Fibroblast of lung (primary cell): ENCODE data around the gene PLEKHA7. TPM values are rescaled to one million over a fixed set of nuclear protein-coding genes. Genes with fewer than 3 reads are reported as not detected.

Source experiments
- DNase-seq, 2 donors: peaks; one replicate each; pipeline versions ENCODE4 v3.0.0 to v3.0.0-alpha.2; 2010; ENCODE audit warnings: low read depth in 2 of 2
- H2AFZ ChIP-seq: 2 replicates; pipeline ENCODE4 v1.5.1; 2012; ENCODE audit warnings: low read length, control low read depth, inconsistent platforms
- H3K27ac ChIP-seq: 2 replicates; pipeline ENCODE4 v1.5.1; 2011; ENCODE audit warnings: low read length, control low read depth; ENCODE audit not compliant: insufficient read depth
- H3K27me3 ChIP-seq: 2 replicates; pipeline ENCODE4 v1.5.1; 2011; ENCODE audit warnings: mild to moderate bottlenecking, low read length; ENCODE audit not compliant: control insufficient read depth, insufficient read depth
- H3K36me3 ChIP-seq: 2 replicates; pipeline ENCODE4 v1.5.1; 2011; ENCODE audit warnings: low read length; ENCODE audit not compliant: control insufficient read depth, insufficient read depth
- H3K4me1 ChIP-seq: 2 replicates; pipeline ENCODE4 v1.5.1; 2011; ENCODE audit warnings: low read length; ENCODE audit not compliant: control insufficient read depth, insufficient read depth; ENCODE audit errors: extremely low read depth
- H3K4me2 ChIP-seq: 2 replicates; pipeline ENCODE4 v1.5.1; 2011; ENCODE audit warnings: low read length, control low read depth; ENCODE audit not compliant: insufficient read depth; ENCODE audit errors: extremely low read depth
- H3K4me3 ChIP-seq, 4 experiments: fragments of 200-600 bp in 1 of 4; sonication (generic) in 1 of 4; replicated peaks in 1 of 4; 2 replicates each; pipeline ENCODE4 v1.5.1; 2011 to 2016; ENCODE audit warnings: low read length in 4 of 4, low read depth in 3 of 4, mild to moderate bottlenecking in 3 of 4, control low read depth in 2 of 4, inconsistent platforms in 1 of 4, mixed read lengths in 1 of 4; ENCODE audit not compliant: insufficient read depth in 1 of 4; ENCODE audit errors: control extremely low read depth in 1 of 4
- H3K79me2 ChIP-seq: 2 replicates; pipeline ENCODE4 v1.5.1; 2012; ENCODE audit warnings: mild to moderate bottlenecking, low read length, inconsistent platforms; ENCODE audit not compliant: control insufficient read depth, insufficient read depth
- H3K9ac ChIP-seq: 2 replicates; pipeline ENCODE4 v1.5.1; 2011; ENCODE audit warnings: mild to moderate bottlenecking, low read length, control low read depth; ENCODE audit not compliant: insufficient read depth
- H3K9me3 ChIP-seq: 2 replicates; pipeline ENCODE4 v1.5.1; 2012; ENCODE audit warnings: low read depth, low read length; ENCODE audit not compliant: control insufficient read depth, insufficient read depth
- H4K20me1 ChIP-seq: 2 replicates; pipeline ENCODE4 v1.5.1; 2011; ENCODE audit warnings: low read length; ENCODE audit not compliant: control insufficient read depth, insufficient read depth; ENCODE audit errors: extremely low read depth
- CTCF ChIP-seq, 2 donors: IDR thresholded peaks in 1 of 2; conservative IDR thresholded peaks in 1 of 2; 1 replicate in 1 of 2; 2 replicates in 1 of 2; pipeline ENCODE4 v1.5.1; 2011 to 2012; ENCODE audit warnings: low read length in 2 of 2, control low read depth in 1 of 2, inconsistent platforms in 1 of 2, low read depth in 1 of 2, mild to moderate bottlenecking in 1 of 2
- EZH2 ChIP-seq: IDR thresholded peaks from 2 replicates; pipeline ENCODE4 v1.5.1; 2012; ENCODE audit warnings: low read length, control low read depth, mild to moderate bottlenecking; ENCODE audit errors: missing control alignments
- polyA plus RNA-seq, 2 donors: library from polyadenylated mRNA; depleted of rRNA in 1 of 2; stranded (reverse) in 1 of 2; unstranded in 1 of 2; fragments of >200 nt; gene quantifications; 2 replicates each; pipeline ENCODE4 v1.2.1, GENCODE V29; 2011 to 2012; ENCODE audit warnings: missing spikeins in 1 of 2
- total RNA-seq: library from RNA; depleted of rRNA; stranded (reverse); fragments of >200 nt; gene quantifications from 2 replicates; pipeline ENCODE4 v1.2.1, GENCODE V29; 2014

The PLEKHA7 gene
- total and polyA plus RNA-seq, 2 donors (not counting 1 experiment from before 2014, with no cell fraction given) = 0.11 to 0.17 TPM

GRCh38 chr11:16924462-16924825 is 89.8 kb downstream of the PLEKHA7 start:
- no peak overlapping the region for H3K9ac ChIP-seq
- no peak overlapping the region for H2AFZ ChIP-seq
- no peaks in the 10 kb centered on the region for H3K4me1 ChIP-seq
- no peak for DNase-seq
- H3K4me3 ChIP-seq = no peak overlapping the region
- H3K4me2 ChIP-seq = no peak overlapping the region
- no peaks in the 10 kb centered on the region for H3K9me3 ChIP-seq
- no peaks in the 10 kb centered on the region for H3K36me3 ChIP-seq
- no peaks in the 10 kb centered on the region for H4K20me1 ChIP-seq
- TF ChIP-seq CTCF (conservative IDR thresholded peaks at IDR 0.05 in 1 of 2, IDR thresholded peaks at IDR 0.05 in 1 of 2; ENCODE audit: low read depth in 1 of 2, low read length in 2 of 2) = no peak
- TF ChIP-seq EZH2 = no peak
- no peak overlapping the region for H3K27ac ChIP-seq
- H3K79me2 ChIP-seq = no peaks in the 10 kb centered on the region
- peaks cover 22% of the 10 kb centered on the region for H3K27me3 ChIP-seq

GRCh38 chr11:16923987-16924386 is 90.2 kb downstream of the PLEKHA7 start:
- no peak for TF ChIP-seq EZH2
- TF ChIP-seq CTCF (conservative IDR thresholded peaks at IDR 0.05 in 1 of 2, IDR thresholded peaks at IDR 0.05 in 1 of 2; ENCODE audit: low read depth in 1 of 2, low read length in 2 of 2) = no peak
- Histone ChIP-seq H3K4me3 (no peak overlapping the region), H3K79me2 (no peaks in the 10 kb centered on the region), H3K4me2 (no peak overlapping the region), H3K27ac (no peak overlapping the region), H3K9me3 (no peaks in the 10 kb centered on the region), H3K36me3 (no peaks in the 10 kb centered on the region), H3K9ac (no peak overlapping the region), H4K20me1 (no peaks in the 10 kb centered on the region), H3K4me1 (no peaks in the 10 kb centered on the region), H2AFZ (no peak overlapping the region), H3K27me3 (peaks cover 22% of the 10 kb centered on the region)
- DNase-seq = no peak

- Histone ChIP-seq H3K9me3 (no peaks in the 10 kb centered on the region), H3K79me2 (no peaks in the 10 kb centered on the region), H3K9ac (no peak overlapping the region), H3K27ac (no peak overlapping the region), H3K27me3 (peaks cover 21% of the 10 kb centered on the region), H3K36me3 (no peaks in the 10 kb centered on the region), H2AFZ (no peak overlapping the region), H4K20me1 (no peaks in the 10 kb centered on the region), H3K4me3 (no peak overlapping the region), H3K4me1 (no peaks in the 10 kb centered on the region), H3K4me2 (no peak overlapping the region)
- TF ChIP-seq CTCF (conservative IDR thresholded peaks at IDR 0.05 in 1 of 2, IDR thresholded peaks at IDR 0.05 in 1 of 2; ENCODE audit: low read depth in 1 of 2, low read length in 2 of 2) (no peak), EZH2 (no peak)
- DNase-seq = no peak
Observed at GRCh38 chr11:16921668-16922067, 92.5 kb downstream of the PLEKHA7 start.
